Stimulated activated memory B cell treated with anti-CD40 and anti-IgM and Interleukin-4, amounts not matched to agents 10 μg/mL and 1 μg/mL and 100 μg/mL, for 72 hours (primary cell): Measurements from ENCODE around the gene KDSR.

ENCODE experiments used
- ATAC-seq: fragments of 150-1000 bp; cut with Tn5 transposase; 2 replicates; pipeline ENCODE4 v1.10.0; 2021
- H3K27ac Mint-ChIP-seq: one replicate; pipeline ENCODE4 v1.8.0; 2022; ENCODE audit warnings: mild to moderate bottlenecking, mixed read lengths
- H3K27me3 Mint-ChIP-seq: one replicate; pipeline ENCODE4 v1.8.0; 2022; ENCODE audit warnings: mixed read lengths
- H3K36me3 Mint-ChIP-seq: one replicate; pipeline ENCODE4 v1.8.0; 2022; ENCODE audit warnings: mixed read lengths
- H3K4me1 Mint-ChIP-seq: one replicate; pipeline ENCODE4 v1.8.0; 2022; ENCODE audit warnings: mixed read lengths
- H3K4me3 Mint-ChIP-seq: one replicate; pipeline ENCODE4 v1.8.0; 2022; ENCODE audit warnings: mild to moderate bottlenecking, moderate library complexity, mixed read lengths
- H3K9me3 Mint-ChIP-seq: one replicate; pipeline ENCODE4 v1.8.0; 2022; ENCODE audit warnings: mixed read lengths

Gene KDSR

GRCh38 chr18:63306819-63307550 lies 60.0 kb downstream of the KDSR start:
- H3K4me1 Mint-ChIP-seq: peaks cover 93% of the 10 kb centered on the region
- H3K36me3 Mint-ChIP-seq: peaks cover 53% of the 10 kb centered on the region
- no peak for ATAC-seq
- no peaks in the 10 kb centered on the region for H3K27me3 Mint-ChIP-seq
- no peak overlapping the region for H3K4me3 Mint-ChIP-seq
- H3K27ac Mint-ChIP-seq: peak overlapping the region; percentile 92
- peaks cover 2% of the 10 kb centered on the region for H3K9me3 Mint-ChIP-seq

DNA sequence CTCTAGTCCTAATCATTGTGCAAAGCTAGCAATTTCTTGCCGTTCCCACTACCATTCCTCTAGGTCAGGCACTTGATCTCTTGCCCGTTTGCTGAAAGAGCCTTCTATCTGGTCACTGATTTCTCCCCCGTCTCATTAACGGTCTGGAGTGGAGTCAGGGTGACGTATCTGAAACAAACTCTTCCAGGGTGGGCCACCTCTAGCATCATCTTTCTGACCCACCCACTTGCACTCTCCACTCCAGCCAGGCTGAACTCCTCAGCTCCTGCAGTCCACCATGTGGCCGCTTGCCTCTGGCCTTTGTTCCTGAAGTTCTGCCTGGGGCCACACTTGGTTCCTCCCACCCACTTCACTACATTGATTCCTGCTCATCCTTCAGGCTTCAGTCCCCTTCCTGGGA lies 60.8 kb downstream of the KDSR start:
- no peak for ATAC-seq
- Mint-ChIP-seq H3K27me3 (no peaks in the 10 kb centered on the region), H3K9me3 (peaks cover 2% of the 10 kb centered on the region), H3K36me3 (peaks cover 60% of the 10 kb centered on the region), H3K27ac (peak overlapping the region; percentile 92), H3K4me3 (peak overlapping the region; percentile 24), H3K4me1 (peaks cover 93% of the 10 kb centered on the region)

GRCh38 chr18:63303547-63303946 lies 63.5 kb downstream of the KDSR start:
- H3K27me3 Mint-ChIP-seq: no peaks in the 10 kb centered on the region
- peaks cover 67% of the 10 kb centered on the region for H3K36me3 Mint-ChIP-seq
- H3K4me1 Mint-ChIP-seq: peaks cover 95% of the 10 kb centered on the region
- no peak overlapping the region for H3K4me3 Mint-ChIP-seq
- peaks cover 2% of the 10 kb centered on the region for H3K9me3 Mint-ChIP-seq
- ATAC-seq: no peak
- peak overlapping the region; percentile 94 for H3K27ac Mint-ChIP-seq

GRCh38 chr18:63302636-63303405 lies 64.2 kb downstream of the KDSR start:
- Mint-ChIP-seq H3K9me3 (peaks cover 2% of the 10 kb centered on the region), H3K4me1 (peaks cover 97% of the 10 kb centered on the region), H3K27ac (peak overlapping the region; percentile 94), H3K4me3 (peak overlapping the region; percentile 54), H3K36me3 (peaks cover 71% of the 10 kb centered on the region), H3K27me3 (no peaks in the 10 kb centered on the region)
- ATAC-seq: peak; percentile 52

DNA sequence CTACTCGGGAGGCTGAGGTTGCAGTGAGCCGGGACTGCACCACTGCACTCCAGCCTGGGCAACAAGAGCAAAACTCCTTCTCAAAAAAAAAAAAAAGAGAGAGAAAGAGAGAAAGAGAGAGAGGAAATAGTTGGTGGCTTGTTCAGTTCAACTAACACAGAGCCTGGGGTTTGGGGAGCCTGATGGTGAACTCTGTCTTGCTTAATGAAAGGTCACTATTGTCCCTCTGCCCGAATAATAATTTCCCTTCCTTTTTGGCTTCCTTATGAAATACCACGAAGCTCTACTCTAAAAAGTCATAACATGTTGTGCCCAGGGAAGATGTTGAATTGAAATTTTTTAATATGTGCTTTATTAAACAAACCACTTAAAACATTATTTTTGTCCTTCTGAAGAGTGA lies 64.8 kb downstream of the KDSR start:
- Mint-ChIP-seq H3K27ac (peak overlapping the region; percentile 94), H3K4me3 (peak overlapping the region; percentile 58), H3K4me1 (peaks cover 96% of the 10 kb centered on the region), H3K9me3 (peaks cover 2% of the 10 kb centered on the region), H3K36me3 (peaks cover 72% of the 10 kb centered on the region), H3K27me3 (no peaks in the 10 kb centered on the region)
- ATAC-seq: no peak

DNA sequence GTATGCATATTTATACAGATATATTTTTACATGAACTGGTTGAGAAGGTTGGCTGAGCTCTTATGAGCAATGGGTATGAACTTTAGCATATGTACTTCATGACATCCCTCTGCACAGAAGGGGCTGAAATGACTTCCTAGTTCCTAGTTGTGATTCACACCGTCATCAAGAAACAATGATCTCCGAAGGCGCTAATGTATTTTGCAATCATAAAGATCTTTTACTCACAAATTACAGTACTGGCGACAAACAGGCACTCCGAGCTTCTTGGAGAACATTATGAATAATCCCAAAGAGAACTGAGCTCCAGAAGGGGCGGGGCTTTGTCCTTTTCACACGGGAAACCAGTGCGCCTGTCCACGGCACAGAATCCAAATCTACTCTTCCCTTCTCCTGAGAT lies 65.6 kb downstream of the KDSR start:
- Mint-ChIP-seq H3K36me3 (peaks cover 71% of the 10 kb centered on the region), H3K4me3 (peak overlapping the region; percentile 43), H3K4me1 (peaks cover 91% of the 10 kb centered on the region), H3K9me3 (peaks cover under 1% of the 10 kb centered on the region), H3K27me3 (no peaks in the 10 kb centered on the region), H3K27ac (peak overlapping the region; percentile 94)
- no peak for ATAC-seq

DNA sequence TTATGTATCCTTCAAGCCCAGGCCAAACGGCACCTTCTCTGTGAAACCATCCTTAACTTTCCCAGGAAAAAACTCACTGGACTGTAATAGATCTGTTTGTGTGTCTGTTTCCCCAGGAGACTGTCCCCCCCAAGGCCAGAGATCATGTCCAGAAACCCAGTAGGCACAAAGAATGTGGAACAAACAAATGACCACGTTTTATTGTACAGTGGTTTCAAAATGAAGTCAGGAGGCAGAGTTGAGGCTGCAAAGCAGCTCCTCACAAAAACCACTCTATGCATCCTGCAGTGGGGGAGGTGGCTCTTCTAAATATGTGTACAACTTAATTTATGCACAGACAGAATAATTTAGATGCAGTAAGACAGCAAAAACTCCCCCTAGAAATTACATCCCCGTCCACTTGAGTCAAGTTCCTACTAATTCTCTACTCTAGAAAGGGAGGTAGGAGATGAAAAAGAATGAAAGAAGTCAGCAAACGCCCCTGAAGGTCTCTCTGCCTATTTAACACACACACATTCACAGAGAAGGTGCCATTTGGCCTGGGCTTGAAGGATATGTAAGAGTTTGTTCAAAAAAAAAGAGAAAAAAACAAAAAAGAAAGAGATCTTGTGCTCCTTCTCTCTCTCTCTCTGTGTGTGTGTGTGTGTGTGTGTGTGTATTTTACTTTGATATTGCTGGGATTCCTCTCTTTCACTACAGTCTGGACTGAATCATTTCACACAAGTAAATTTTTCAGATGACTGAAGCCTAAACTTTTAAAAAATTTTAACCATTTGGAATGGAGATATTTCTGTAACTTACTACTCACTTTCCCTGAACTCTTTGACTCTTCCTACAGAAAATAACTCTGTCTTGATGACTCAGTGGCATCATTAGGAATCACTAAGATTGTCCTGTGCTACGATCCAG lies 66.9 kb downstream of the KDSR start:
- Mint-ChIP-seq H3K4me3 (peak overlapping the region; percentile 51), H3K4me1 (peaks cover 93% of the 10 kb centered on the region), H3K27me3 (no peaks in the 10 kb centered on the region), H3K27ac (peak overlapping the region; percentile 94), H3K36me3 (peaks cover 73% of the 10 kb centered on the region), H3K9me3 (no peaks in the 10 kb centered on the region)
- peak; percentile 89 for ATAC-seq

- Mint-ChIP-seq H3K36me3 (peaks cover 71% of the 10 kb centered on the region), H3K27ac (peak overlapping the region; percentile 94), H3K4me1 (peaks cover 90% of the 10 kb centered on the region), H3K9me3 (no peaks in the 10 kb centered on the region), H3K27me3 (no peaks in the 10 kb centered on the region), H3K4me3 (peak overlapping the region; percentile 51)
- no peak for ATAC-seq
These were observed 68.3 kb downstream of the KDSR start for GRCh38 chr18:63298400-63299365.

DNA sequence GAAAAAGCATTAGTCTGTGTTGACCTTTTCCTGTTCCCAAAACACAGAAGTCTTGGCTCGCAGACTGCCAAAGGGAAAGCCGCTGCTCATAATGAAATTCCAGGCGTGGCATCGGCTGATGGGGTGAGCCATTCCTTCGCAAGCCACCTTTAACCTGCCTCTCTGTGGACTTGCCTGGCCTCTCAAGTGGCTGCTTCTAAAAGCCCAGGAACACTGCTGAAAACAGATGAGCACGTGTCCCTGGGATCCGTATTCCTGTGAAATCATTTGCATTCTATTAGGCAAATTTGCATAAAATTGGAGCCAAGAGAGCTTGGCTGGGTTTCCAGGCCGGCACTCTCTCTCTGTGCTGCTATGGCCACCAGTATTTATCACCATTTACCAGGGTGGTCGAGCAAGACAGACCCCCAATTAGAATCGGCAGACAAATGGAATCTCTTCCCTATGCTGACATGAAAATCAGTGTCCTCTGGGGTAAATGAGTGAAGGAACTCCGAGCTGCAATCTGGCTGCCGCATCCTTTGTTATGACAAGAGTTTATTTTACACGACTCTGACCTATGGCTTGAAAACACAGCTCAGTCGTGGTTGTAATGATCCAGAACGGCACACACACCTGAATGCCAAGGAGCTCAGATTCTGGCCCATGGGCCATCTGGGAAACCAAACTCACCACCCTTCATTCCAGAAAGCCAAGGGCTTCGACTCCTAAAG lies 69.2 kb downstream of the KDSR start:
- Mint-ChIP-seq H3K27ac (peak overlapping the region; percentile 94), H3K9me3 (no peaks in the 10 kb centered on the region), H3K4me3 (no peak overlapping the region), H3K36me3 (peaks cover 77% of the 10 kb centered on the region), H3K27me3 (no peaks in the 10 kb centered on the region), H3K4me1 (peaks cover 90% of the 10 kb centered on the region)
- ATAC-seq: no peak

- Mint-ChIP-seq H3K4me1 (peaks cover 71% of the 10 kb centered on the region), H3K27ac (no peak overlapping the region), H3K27me3 (no peaks in the 10 kb centered on the region)
These were observed 73.1 kb downstream of the KDSR start for GRCh38 chr18:63293935-63294334.

DNA sequence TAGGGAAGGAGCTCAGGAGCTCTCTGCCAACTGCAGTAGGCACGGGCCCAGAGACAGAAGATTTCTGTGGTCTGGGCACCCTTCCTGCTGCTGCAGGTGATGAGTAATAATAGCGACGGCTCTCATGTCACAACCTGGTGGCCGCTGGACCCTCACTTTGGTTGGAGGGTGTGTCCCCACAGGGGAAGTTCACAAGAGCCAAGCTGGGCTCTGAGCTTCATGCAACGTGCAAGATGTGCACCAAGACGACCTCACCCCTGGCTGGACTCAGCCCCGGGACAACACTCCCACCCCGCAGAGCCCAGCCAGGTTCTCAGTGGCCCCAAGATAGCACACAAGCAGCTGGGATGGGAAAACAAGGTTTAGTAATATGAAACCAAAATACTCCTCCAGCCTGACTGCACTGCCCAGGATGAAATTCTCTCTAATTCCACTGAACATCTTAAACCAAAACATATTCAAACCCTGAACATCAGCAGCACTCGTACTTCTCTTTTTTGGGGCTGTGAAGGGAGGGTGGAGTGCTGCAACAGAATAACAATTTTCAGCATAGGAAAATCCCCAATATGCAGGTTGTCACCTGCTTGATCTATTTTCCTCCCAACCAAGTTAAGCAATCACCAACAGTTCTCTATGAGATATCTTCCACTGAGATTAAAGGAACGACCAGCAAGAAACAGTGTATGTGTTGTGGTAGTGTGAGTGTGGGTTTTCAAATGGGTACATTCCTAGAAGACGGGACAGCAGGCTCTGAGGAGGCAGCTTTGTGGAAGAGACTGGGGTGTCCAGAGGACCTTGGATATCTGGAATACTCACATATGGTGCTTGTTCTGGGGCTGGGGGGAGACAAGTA lies 73.9 kb downstream of the KDSR start:
- Mint-ChIP-seq H3K36me3 (peaks cover 37% of the 10 kb centered on the region), H3K9me3 (no peaks in the 10 kb centered on the region), H3K27ac (no peak overlapping the region), H3K27me3 (no peaks in the 10 kb centered on the region), H3K4me1 (peaks cover 62% of the 10 kb centered on the region), H3K4me3 (peak overlapping the region; percentile 66)
- peak; percentile 95 for ATAC-seq

More at GRCh38 chr18:63293935-63294334, 73.1 kb downstream of the KDSR start:
- Mint-ChIP-seq H3K36me3 (peaks cover 46% of the 10 kb centered on the region), H3K4me3 (peak overlapping the region; percentile 66), H3K9me3 (no peaks in the 10 kb centered on the region)
- no peak for ATAC-seq

DNA sequence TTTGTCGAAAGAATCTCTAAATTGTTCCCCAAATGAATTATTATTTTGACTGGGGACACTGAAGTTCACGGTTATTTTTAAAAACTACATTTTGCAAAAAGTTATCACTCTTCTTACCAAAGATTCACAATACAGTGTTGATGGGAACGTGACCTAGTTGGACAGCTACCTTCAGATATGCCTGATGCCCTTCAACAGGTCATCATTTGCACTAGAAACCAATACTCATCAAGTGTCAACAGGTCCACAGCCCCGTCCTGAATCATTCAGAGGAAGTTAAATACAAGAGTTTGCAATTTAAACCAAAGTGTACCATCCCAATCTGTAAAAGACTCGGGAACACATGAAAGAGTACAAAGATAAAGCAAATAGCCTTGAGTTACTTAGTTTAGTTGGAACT lies 75.7 kb downstream of the KDSR start:
- H3K9me3 Mint-ChIP-seq: no peaks in the 10 kb centered on the region
- H3K27ac Mint-ChIP-seq: no peak overlapping the region
- H3K27me3 Mint-ChIP-seq: no peaks in the 10 kb centered on the region
- H3K36me3 Mint-ChIP-seq: peaks cover 26% of the 10 kb centered on the region
- peak overlapping the region; percentile 6 for H3K4me3 Mint-ChIP-seq
- ATAC-seq: no peak
- peaks cover 51% of the 10 kb centered on the region for H3K4me1 Mint-ChIP-seq

- Mint-ChIP-seq H3K4me1 (peaks cover 46% of the 10 kb centered on the region), H3K27me3 (no peaks in the 10 kb centered on the region), H3K27ac (no peak overlapping the region), H3K9me3 (no peaks in the 10 kb centered on the region), H3K36me3 (peaks cover 25% of the 10 kb centered on the region), H3K4me3 (no peak overlapping the region)
- no peak for ATAC-seq
These were observed 76.2 kb downstream of the KDSR start for GRCh38 chr18:63290821-63291200.
